GM12875 (cell line): ENCODE measurements around the gene KCNIP3.

ENCODE experiments used
- H3K4me3 ChIP-seq: one replicate; pipeline ENCODE4 v1.5.1; 2011; ENCODE audit warnings: low read depth, low read length, control low read depth
- CTCF ChIP-seq: IDR thresholded peaks from 2 replicates; pipeline ENCODE4 v1.5.1; 2011; ENCODE audit warnings: low read depth, mild to moderate bottlenecking, control low read depth, inconsistent platforms, low read length, moderate library complexity, borderline replicate concordance; ENCODE audit not compliant: insufficient read depth

The KCNIP3 gene

GRCh38 chr2:95271381-95271971, 25.7 kb upstream of the KCNIP3 start:
- no peak for TF ChIP-seq CTCF
- no peak overlapping the region for H3K4me3 ChIP-seq

- no peak for TF ChIP-seq CTCF
- H3K4me3 ChIP-seq = no peak overlapping the region
Observed at GRCh38 chr2:95272299-95272751, 24.8 kb upstream of the KCNIP3 start.

GRCh38 chr2:95272781-95273180, 24.4 kb upstream of the KCNIP3 start:
- no peak overlapping the region for H3K4me3 ChIP-seq
- no peak for TF ChIP-seq CTCF

GRCh38 chr2:95273566-95274290, 23.4 kb upstream of the KCNIP3 start:
- no peak overlapping the region for H3K4me3 ChIP-seq
- no peak for TF ChIP-seq CTCF

- H3K4me3 ChIP-seq = no peak within 1 kb of the TSS
- TF ChIP-seq CTCF = no peak
Observed at GRCh38 chr2:95274291-95275150, 22.6 kb upstream of the KCNIP3 start, which contains the start of gene PROM2. Gene PROM2, plus strand, starts transcription at chr2:95274449. Its CDS starts 137 bp downstream, at chr2:95274586.

- TF ChIP-seq CTCF = no peak
- no peak overlapping the region for H3K4me3 ChIP-seq
Observed at GRCh38 chr2:95275151-95275515, 22.0 kb upstream of the KCNIP3 start.
